ENCODE measurements around the gene KIAA1328.
"Not testable (repeated sequence)": the region's sequence is repeated elsewhere in the genome, so short reads cannot be mapped to it uniquely, and the experiment has no call there.

The KIAA1328 gene

DNA sequence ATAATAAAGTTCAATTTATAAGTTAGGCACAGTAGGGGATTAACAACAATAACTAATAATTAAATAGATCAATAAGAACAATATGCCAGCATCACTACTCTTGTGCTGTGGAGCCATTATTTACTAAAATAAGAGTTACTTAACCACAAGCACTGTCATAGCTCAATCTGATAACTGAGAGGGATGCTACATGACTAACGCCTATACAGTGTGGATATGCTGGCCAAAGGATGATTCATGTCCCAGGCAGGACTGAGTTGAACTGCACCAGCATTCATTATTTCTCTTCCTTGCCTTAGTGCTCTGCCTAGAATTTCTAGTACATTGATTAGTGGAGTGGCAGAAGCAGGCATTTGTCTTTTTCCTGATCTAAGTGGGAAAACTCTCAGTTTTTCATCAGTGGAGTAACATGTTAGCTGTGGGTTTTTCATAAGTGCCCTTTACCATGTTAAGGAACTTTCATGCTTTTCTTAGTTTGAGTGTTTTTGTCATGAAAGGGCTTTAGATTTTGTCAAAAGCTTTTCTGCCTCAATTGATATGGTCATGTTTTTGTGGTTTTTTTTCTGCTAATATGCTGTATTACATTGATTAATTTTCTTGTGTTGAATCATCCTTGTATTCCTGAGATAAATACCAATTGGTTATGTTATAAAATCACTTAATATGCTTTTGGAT, 21.7 kb downstream of the KIAA1328 start:
- Histone ChIP-seq H3K9ac (ENCODE audit: low read length) (no peak overlapping the region), H3K4me1 (ENCODE audit: control insufficient read depth, low read depth, low read length) (no peaks in the 10 kb centered on the region), H3K27ac (ENCODE audit: low read length) (no peak overlapping the region), H3K36me3 (ENCODE audit: control insufficient read depth, low read depth, low read length) (no peaks in the 10 kb centered on the region), H3K9me3 (ENCODE audit: control insufficient read depth, low read depth, low read length) (peaks cover 5% of the 10 kb centered on the region), H3K4me3 (ENCODE audit: low read length) (no peak overlapping the region), H3K27me3 (ENCODE audit: control insufficient read depth, insufficient read depth, low read length) (no peaks in the 10 kb centered on the region)

DNA sequence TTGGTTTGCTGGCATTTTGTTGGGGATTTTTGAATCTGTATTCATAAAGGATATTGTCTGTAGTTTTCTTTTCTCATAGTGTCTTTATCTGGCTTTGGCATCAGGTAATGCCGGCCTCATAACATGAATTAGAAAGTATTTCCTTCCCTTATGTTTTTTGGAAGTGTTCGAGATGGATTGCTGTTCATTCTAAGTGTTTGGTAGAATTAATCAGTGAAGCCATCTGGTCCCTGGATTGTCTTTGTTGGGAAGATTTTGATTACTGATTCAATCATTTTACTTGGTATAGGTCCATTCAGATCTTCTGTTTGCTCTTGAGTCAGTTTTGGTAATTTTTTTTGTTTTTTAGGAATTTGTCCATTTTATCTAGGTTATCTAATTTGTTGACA, 22.3 kb downstream of the KIAA1328 start:
- H3K9me3 ChIP-seq (ENCODE audit: control insufficient read depth, low read depth, low read length) = peaks cover 5% of the 10 kb centered on the region
- H3K9ac ChIP-seq (ENCODE audit: low read length) = no peak overlapping the region
- H3K27me3 ChIP-seq (ENCODE audit: control insufficient read depth, insufficient read depth, low read length) = no peaks in the 10 kb centered on the region
- H3K27ac ChIP-seq (ENCODE audit: low read length) = no peak overlapping the region
- no peaks in the 10 kb centered on the region for H3K4me1 ChIP-seq (ENCODE audit: control insufficient read depth, low read depth, low read length)
- no peaks in the 10 kb centered on the region for H3K36me3 ChIP-seq (ENCODE audit: control insufficient read depth, low read depth, low read length)
- no peak overlapping the region for H3K4me3 ChIP-seq (ENCODE audit: low read length)

DNA sequence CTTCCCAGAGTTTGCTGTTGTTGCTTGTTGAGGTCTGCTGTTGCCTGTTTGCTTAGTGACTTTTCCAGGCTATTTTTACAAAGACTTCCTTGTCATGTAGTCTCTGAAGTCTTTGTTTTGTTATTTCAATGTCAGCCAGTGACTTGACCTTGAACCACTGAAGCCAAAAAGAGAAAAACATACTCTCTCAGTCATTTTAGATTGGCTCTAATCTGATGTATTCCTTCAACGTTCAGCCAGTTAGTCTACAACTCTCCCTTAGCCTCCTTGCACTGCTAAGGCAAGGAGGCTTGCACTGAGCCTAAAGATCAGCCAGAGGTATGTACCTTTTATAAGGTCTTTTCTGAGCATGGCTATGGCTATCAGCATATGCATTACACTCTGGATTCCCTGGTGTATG, 27.9 kb downstream of the KIAA1328 start:
- Histone ChIP-seq H3K27ac (ENCODE audit: low read length) (no peak overlapping the region), H3K4me3 (ENCODE audit: low read length) (no peak overlapping the region), H3K27me3 (ENCODE audit: control insufficient read depth, insufficient read depth, low read length) (no peaks in the 10 kb centered on the region), H3K9ac (ENCODE audit: low read length) (no peak overlapping the region), H3K4me1 (ENCODE audit: control insufficient read depth, low read depth, low read length) (no peaks in the 10 kb centered on the region), H3K9me3 (ENCODE audit: control insufficient read depth, low read depth, low read length) (peaks cover 4% of the 10 kb centered on the region), H3K36me3 (ENCODE audit: control insufficient read depth, low read depth, low read length) (no peaks in the 10 kb centered on the region)

DNA sequence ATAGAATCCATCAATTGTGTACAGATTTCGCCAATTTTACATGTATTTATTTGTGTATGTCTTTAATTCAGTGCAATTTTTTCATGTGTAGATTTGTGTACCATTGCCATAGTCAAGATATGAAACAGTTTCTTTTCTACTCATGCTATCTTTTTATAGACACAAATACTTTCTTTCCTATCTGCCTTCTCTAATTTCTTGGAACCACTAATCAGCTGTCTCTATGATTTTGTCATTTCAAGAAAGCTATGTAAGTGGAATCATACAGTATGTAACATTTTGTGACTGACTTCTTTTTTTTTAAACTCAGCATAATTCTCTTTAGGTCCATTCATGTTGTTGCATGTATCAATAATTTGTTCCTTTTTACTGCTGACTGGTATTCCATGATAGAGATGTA, 33.3 kb downstream of the KIAA1328 start:
- Histone ChIP-seq H3K27me3 (ENCODE audit: control insufficient read depth, insufficient read depth, low read length) (no peaks in the 10 kb centered on the region), H3K4me1 (ENCODE audit: control insufficient read depth, low read depth, low read length) (no peaks in the 10 kb centered on the region)

DNA sequence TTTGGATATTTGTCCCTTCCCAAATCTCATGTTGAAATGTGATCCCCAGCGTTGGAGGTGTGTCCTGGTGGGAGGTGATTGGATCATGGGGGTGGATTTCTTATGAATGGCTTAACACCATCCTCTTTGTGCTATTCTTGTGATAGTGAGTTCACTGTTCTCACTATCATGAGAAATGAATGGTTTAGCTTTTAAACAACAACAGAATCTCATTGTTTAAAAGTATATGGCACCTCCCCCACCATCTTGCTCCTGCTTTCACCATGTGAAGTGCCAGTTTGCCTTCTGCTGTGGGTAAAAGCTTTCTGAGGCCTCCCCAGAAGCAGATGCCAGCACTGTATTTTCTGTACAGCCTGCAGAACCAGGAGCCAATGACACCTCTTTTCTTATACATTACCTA, 38.1 kb downstream of the KIAA1328 start:
- no peaks in the 10 kb centered on the region for H3K4me1 ChIP-seq (ENCODE audit: control insufficient read depth, low read depth, low read length)
- no peak overlapping the region for H3K4me3 ChIP-seq (ENCODE audit: low read length)
- H3K9me3 ChIP-seq (ENCODE audit: control insufficient read depth, low read depth, low read length) = no peaks in the 10 kb centered on the region
- no peak overlapping the region for H3K27ac ChIP-seq (ENCODE audit: low read length)
- no peak overlapping the region for H3K9ac ChIP-seq (ENCODE audit: low read length)
- no peaks in the 10 kb centered on the region for H3K27me3 ChIP-seq (ENCODE audit: control insufficient read depth, insufficient read depth, low read length)
- H3K36me3 ChIP-seq (ENCODE audit: control insufficient read depth, low read depth, low read length) = no peaks in the 10 kb centered on the region

More for the DNA sequence above, 33.3 kb downstream of the KIAA1328 start:
- Histone ChIP-seq H3K9me3 (ENCODE audit: control insufficient read depth, low read depth, low read length) (no peaks in the 10 kb centered on the region), H3K9ac (ENCODE audit: low read length) (no peak overlapping the region), H3K27ac (ENCODE audit: low read length) (no peak overlapping the region), H3K36me3 (ENCODE audit: control insufficient read depth, low read depth, low read length) (no peaks in the 10 kb centered on the region), H3K4me3 (ENCODE audit: low read length) (no peak overlapping the region)

DNA sequence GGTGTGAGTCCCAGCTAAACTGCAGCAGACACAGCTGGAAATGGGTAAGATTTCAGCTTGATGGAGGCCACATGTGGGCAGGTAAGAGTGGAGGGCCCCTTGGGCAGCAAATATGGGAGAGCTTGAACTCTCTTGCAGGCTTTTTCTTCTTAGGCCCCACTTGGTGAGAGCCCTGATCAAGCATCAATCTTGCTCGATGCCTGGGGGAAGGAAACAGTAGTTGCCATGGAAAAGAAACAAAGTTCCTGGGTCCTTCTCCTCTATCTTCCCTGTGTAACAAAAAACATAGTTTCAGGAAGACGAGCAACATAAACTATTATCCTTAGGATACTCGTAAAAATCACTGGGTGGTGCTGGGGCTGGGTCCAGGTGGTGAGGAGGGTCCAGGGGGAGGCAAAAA, 42.9 kb downstream of the KIAA1328 start:
- H3K9me3 ChIP-seq (ENCODE audit: control insufficient read depth, low read depth, low read length) = no peaks in the 10 kb centered on the region
- no peaks in the 10 kb centered on the region for H3K27me3 ChIP-seq (ENCODE audit: control insufficient read depth, insufficient read depth, low read length)
- no peak overlapping the region for H3K9ac ChIP-seq (ENCODE audit: low read length)
- H3K27ac ChIP-seq (ENCODE audit: low read length) = no peak overlapping the region
- peaks cover 3% of the 10 kb centered on the region for H3K4me1 ChIP-seq (ENCODE audit: control insufficient read depth, low read depth, low read length)
- no peak overlapping the region for H3K4me3 ChIP-seq (ENCODE audit: low read length)
- no peaks in the 10 kb centered on the region for H3K36me3 ChIP-seq (ENCODE audit: control insufficient read depth, low read depth, low read length)

DNA sequence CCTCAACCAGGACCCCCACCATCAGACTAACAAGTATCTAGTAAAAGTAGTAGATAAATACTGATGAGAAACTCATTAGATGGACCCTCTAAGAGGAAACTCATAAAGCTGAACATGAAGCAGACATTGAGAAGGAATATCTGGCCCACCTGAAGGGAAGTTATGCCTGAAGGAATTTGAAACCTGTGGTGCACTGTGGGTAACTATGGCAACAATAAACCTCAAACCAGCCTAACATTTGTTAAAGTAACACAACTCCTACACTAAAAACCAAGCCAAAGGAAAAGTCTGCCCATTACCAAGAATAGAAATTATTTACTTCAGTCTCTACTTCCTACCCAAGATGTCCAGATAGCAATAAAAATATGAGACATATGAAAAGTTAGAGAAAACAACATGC, 43.4 kb downstream of the KIAA1328 start:
- Histone ChIP-seq H3K27ac (ENCODE audit: low read length) (no peak overlapping the region), H3K9ac (ENCODE audit: low read length) (no peak overlapping the region), H3K9me3 (ENCODE audit: control insufficient read depth, low read depth, low read length) (no peaks in the 10 kb centered on the region), H3K27me3 (ENCODE audit: control insufficient read depth, insufficient read depth, low read length) (no peaks in the 10 kb centered on the region), H3K4me3 (ENCODE audit: low read length) (no peak overlapping the region), H3K36me3 (ENCODE audit: control insufficient read depth, low read depth, low read length) (no peaks in the 10 kb centered on the region), H3K4me1 (ENCODE audit: control insufficient read depth, low read depth, low read length) (peaks cover 3% of the 10 kb centered on the region)

DNA sequence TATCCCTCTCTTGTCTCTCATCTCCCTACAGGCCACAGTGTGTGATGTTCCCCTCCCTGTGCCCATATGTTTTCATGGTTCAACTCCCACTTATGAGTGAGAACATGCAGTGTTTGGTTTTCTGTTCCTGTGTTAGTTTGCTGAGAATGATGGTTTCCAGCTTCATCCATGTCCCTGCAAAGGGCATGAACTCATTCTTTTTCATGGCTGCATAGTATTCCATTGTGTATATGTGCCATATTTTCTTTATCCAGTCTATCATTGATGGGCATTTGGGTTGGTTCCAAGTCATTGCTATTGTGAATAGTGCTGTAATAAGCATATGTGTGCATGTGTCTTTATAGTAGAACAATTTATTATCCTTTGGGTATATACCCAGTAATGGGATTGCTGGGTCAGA, 44.9 kb downstream of the KIAA1328 start:
- not testable (repeated sequence) for H3K27me3 ChIP-seq (ENCODE audit: control insufficient read depth, insufficient read depth, low read length); H3K9me3 ChIP-seq (ENCODE audit: control insufficient read depth, low read depth, low read length); H3K27ac ChIP-seq (ENCODE audit: low read length); H3K4me3 ChIP-seq (ENCODE audit: low read length); H3K4me1 ChIP-seq (ENCODE audit: control insufficient read depth, low read depth, low read length); H3K36me3 ChIP-seq (ENCODE audit: control insufficient read depth, low read depth, low read length); H3K9ac ChIP-seq (ENCODE audit: low read length)

DNA sequence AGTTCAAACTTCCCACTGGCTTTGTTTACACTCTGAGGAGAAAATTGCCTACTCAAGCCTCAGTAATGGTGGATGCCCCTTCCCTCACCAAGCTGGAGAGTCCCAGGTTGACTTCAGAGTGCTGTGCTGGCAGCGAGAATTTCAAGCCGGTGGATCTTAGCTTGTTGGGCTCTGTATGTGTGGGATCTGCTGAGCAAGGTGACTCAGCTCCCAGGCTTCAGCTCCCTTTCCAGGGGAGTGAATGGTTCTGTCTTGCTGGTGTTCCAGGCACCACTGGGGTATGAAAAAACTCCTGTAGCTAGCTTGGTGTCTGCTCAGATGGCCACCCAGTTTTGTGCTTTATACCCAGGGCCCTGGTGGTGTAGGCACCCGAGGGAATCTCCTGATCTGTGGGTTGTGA, 50.9 kb downstream of the KIAA1328 start:
- H3K27ac ChIP-seq (ENCODE audit: low read length); H3K4me3 ChIP-seq (ENCODE audit: low read length); H3K27me3 ChIP-seq (ENCODE audit: control insufficient read depth, insufficient read depth, low read length): not testable (repeated sequence)

DNA sequence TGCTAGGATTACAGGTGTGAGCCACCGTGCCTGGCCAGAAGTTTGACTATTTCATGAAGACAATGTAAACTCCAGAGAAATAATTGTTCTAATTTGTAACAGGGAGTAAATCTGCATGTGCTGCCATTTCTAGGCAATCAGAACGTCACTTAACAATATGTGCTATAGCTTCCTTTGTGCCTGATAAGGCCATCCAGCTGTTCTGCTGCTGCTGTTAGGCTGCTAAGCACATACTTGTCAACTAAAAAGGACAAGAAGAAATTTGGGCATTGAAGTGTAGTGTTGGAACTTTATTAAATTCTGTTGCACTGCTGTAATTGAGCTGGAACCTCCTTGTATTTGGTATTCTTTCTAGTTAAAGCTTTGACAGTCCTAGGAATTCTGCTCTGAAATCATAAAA, 57.1 kb downstream of the KIAA1328 start:
- Histone ChIP-seq H3K4me1 (ENCODE audit: control insufficient read depth, low read depth, low read length) (peaks cover 4% of the 10 kb centered on the region), H3K36me3 (ENCODE audit: control insufficient read depth, low read depth, low read length) (no peaks in the 10 kb centered on the region), H3K4me3 (ENCODE audit: low read length) (no peak overlapping the region), H3K27me3 (ENCODE audit: control insufficient read depth, insufficient read depth, low read length) (no peaks in the 10 kb centered on the region), H3K9me3 (ENCODE audit: control insufficient read depth, low read depth, low read length) (no peaks in the 10 kb centered on the region), H3K27ac (ENCODE audit: low read length) (no peak overlapping the region), H3K9ac (ENCODE audit: low read length) (no peak overlapping the region)

More for the DNA sequence above, 50.9 kb downstream of the KIAA1328 start:
- not testable (repeated sequence) for H3K4me1 ChIP-seq (ENCODE audit: control insufficient read depth, low read depth, low read length); H3K9me3 ChIP-seq (ENCODE audit: control insufficient read depth, low read depth, low read length); H3K36me3 ChIP-seq (ENCODE audit: control insufficient read depth, low read depth, low read length); H3K9ac ChIP-seq (ENCODE audit: low read length)

DNA sequence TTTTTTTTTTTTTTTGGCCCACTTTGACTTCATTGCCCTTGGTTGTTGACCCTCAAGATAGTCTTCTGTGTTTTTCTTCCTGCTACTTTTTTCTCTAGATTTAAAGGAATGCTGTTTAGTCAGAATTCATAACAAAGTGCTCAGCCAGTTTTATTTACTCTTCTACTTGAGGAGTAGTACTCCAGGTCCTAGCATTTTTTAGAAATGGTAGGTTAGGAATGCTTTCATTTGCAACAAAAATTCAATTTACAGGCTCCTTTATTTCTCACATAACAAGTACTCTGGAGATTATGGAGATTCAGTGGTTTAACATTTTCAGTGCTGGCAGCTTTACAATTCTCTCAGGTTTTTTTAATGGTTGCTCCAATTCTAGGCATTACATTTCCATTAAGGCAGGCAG, 58.2 kb downstream of the KIAA1328 start:
- Histone ChIP-seq H3K9ac (ENCODE audit: low read length) (no peak overlapping the region), H3K36me3 (ENCODE audit: control insufficient read depth, low read depth, low read length) (no peaks in the 10 kb centered on the region), H3K4me3 (ENCODE audit: low read length) (no peak overlapping the region), H3K9me3 (ENCODE audit: control insufficient read depth, low read depth, low read length) (no peaks in the 10 kb centered on the region), H3K27me3 (ENCODE audit: control insufficient read depth, insufficient read depth, low read length) (no peaks in the 10 kb centered on the region), H3K4me1 (ENCODE audit: control insufficient read depth, low read depth, low read length) (peaks cover 4% of the 10 kb centered on the region), H3K27ac (ENCODE audit: low read length) (no peak overlapping the region)

DNA sequence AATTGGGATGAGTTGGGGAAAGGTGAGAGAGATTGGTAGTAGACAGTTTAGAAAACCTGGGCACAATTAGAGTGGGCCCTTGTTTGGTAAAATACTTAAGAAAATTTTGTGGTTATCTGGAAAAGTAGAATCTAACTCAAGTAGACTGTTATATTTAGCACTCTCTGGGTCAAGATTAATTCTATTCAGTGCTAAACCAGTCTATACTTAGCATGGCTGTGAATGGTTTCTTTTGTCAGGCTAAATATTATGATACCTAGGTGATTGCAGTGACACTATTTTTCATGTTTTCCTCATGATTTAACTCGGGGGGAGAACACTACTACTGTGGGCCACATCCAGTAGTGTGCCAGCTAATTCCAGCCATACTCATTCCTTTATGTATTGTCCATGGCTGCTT, 58.9 kb downstream of the KIAA1328 start:
- Histone ChIP-seq H3K27ac (ENCODE audit: low read length) (no peak overlapping the region), H3K9ac (ENCODE audit: low read length) (no peak overlapping the region), H3K36me3 (ENCODE audit: control insufficient read depth, low read depth, low read length) (no peaks in the 10 kb centered on the region)

More for the DNA sequence above, 58.9 kb downstream of the KIAA1328 start:
- H3K27me3 ChIP-seq (ENCODE audit: control insufficient read depth, insufficient read depth, low read length) = no peaks in the 10 kb centered on the region
- H3K4me1 ChIP-seq (ENCODE audit: control insufficient read depth, low read depth, low read length) = peaks cover 4% of the 10 kb centered on the region
- no peak overlapping the region for H3K4me3 ChIP-seq (ENCODE audit: low read length)
- no peaks in the 10 kb centered on the region for H3K9me3 ChIP-seq (ENCODE audit: control insufficient read depth, low read depth, low read length)
